Ovary (tissue), 9 donors: ENCODE results near the gene GBF1. TPM values are rescaled to one million over a fixed set of nuclear protein-coding genes. Genes with fewer than 3 reads are reported as not detected.

Experiments used
- DNase-seq, 5 donors: peaks; one replicate each; pipeline ENCODE4 v3.0.0-alpha.2; 2019 to 2020
- H3K27ac ChIP-seq, 2 donors: fragments of 200-600 bp; one replicate each; pipeline versions ENCODE4 v1.5.1 to v1.8.0; 2019 to 2022
- H3K27me3 ChIP-seq: fragments of 200-600 bp; one replicate; pipeline ENCODE4 v1.8.0; 2022
- H3K36me3 ChIP-seq: fragments of 200-600 bp; sonication (generic); one replicate; pipeline ENCODE4 v1.5.1; 2019
- H3K4me1 ChIP-seq: one replicate; pipeline ENCODE4 v1.8.1; 2013; ENCODE audit warnings: mild to moderate bottlenecking, moderate library complexity; ENCODE audit not compliant: insufficient read depth
- H3K4me3 ChIP-seq: fragments of 200-600 bp; sonication (generic); one replicate; pipeline ENCODE4 v1.5.1; 2017
- H3K9me3 ChIP-seq, 2 donors: fragments of 200-600 bp in 1 of 2; sonication (generic) in 1 of 2; one replicate each; pipeline versions ENCODE4 v1.5.1 to v1.8.1; 2013 to 2019; ENCODE audit warnings: mild to moderate bottlenecking in 1 of 2, moderate library complexity in 1 of 2
- EP300 ChIP-seq: sonication (generic); formaldehyde crosslinking; IDR thresholded peaks from one replicate; pipeline ENCODE4 v1.6.1; 2017; ENCODE audit warnings: antibody characterized with exemption
- POLR2A ChIP-seq: fragments of 450-650 bp; IDR thresholded peaks from one replicate; pipeline ENCODE4 v1.6.1; 2017; ENCODE audit warnings: antibody characterized with exemption, mild to moderate bottlenecking, moderate library complexity
- WGBS, 3 donors: extraction: QIAGEN DNeasy Blood & Tissue Kit in 1 of 3; methylation state at CpG; one replicate each; pipeline versions ENCODE4 v1.1.5 to v1.1.7; 2013 to 2017; 5-methylcytosine and 5-hydroxymethylcytosine counted together
- intact Hi-C, 4 donors: fragments of 100-400 bp; cut with DNase I; formaldehyde crosslinking; loops; one replicate each; pipeline versions ENCODE4 v1.11.0 to v1.15.1; 2022 to 2023
- polyA plus RNA-seq, 2 donors: library from polyadenylated mRNA; stranded (reverse); fragments of 200-250 nt in 1 of 2; fragments of 350-450 nt in 1 of 2; fragmentation: Illumina TruSeq in 1 of 2; extraction: RNeasy Lipid Tissue Mini Kit (QIAGEN cat#74804) in 1 of 2; gene quantifications; one replicate each; pipeline ENCODE4 v1.2.3, GENCODE V29; 2013 to 2014
- total RNA-seq, 7 donors: library from RNA; depleted of rRNA in 2 of 7; stranded (reverse); fragments of >200 nt in 2 of 7; fragmentation: NEBNext Ultra II Directional in 3 of 7; extraction: Animal tissue kit (Norgen Biotek cat#: 25700) in 3 of 7; gene quantifications; one replicate each; pipeline versions ENCODE4 v1.1.0 to v1.2.4, GENCODE V29; 2016 to 2023
- TF ChIP-seq, protein P1 (sequence below), 3 donors: fragments of 450-650 bp in 2 of 3; fragments of 200-600 bp in 1 of 3; IDR thresholded peaks; one replicate each; pipeline versions ENCODE4 v1.5.1 to v1.8.0; 2016 to 2022; ENCODE audit warnings: antibody characterized with exemption in 3 of 3, mild to moderate bottlenecking in 1 of 3
- donor health status: DM: no; HTN: no; CAD: no; lungs with moderate emphysema.
- donor health status: DM: no; HTN: no; CAD: no.
- donor health status: Bipolar disorder and iron deficiency.
- donor health status: DM: yes; HTN: yes; CAD: no.
- donor health status: DM: no; HTN: no; CAD: no.
- donor health status: DM: yes; HTN: yes; CAD: no.

Gene GBF1
- total and polyA plus RNA-seq, 9 donors = 13.2 to 43.2 (median 34.4) TPM

DNA sequence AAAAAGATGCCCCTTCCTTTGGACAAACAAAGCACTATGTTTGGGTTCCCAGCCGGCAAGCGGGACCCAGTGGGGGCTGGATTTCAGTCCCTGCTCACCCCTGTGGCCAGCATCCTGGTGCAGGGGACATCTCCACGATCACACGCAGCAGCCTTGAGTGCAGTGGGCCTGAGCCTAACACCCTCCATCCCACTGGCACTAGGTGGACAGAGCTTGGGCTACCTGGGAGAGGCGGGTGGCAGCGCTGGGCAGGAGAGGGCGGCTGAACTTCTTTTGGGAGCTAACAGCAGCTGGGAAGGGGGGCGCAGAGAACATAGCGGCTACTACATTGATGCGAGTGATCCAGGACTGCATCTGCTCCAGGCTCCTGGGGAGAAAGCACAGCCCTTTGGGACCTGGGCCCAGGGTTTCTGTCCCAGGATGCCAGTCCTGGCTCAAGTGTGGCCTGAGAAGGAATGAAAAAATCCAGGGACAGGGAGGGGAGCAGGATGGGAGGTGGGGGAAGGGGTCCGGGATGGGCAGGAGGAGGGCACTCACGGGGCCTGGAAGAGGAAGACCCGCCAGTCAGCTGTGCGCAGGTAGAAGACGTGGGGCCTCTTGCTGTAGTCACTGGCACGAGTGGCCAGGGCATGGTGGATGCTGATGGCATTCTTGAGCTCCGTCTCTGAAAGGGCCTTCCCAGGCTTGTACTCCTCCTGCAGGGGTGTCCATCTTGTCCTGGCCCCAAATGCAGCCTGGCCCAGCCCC lies 159.2 kb downstream of the GBF1 start:
- peaks cover 5% of the 10 kb centered on the region for H3K4me1 ChIP-seq
- peak in 1 of 5 donors; percentile 36 for DNase-seq
- H3K9me3 ChIP-seq = no peaks in the 10 kb centered on the region
- H3K27me3 ChIP-seq = no peaks in the 10 kb centered on the region
- no peak overlapping the region for H3K4me3 ChIP-seq
- TF ChIP-seq POLR2A = no peak
- TF ChIP-seq, protein P1, sequence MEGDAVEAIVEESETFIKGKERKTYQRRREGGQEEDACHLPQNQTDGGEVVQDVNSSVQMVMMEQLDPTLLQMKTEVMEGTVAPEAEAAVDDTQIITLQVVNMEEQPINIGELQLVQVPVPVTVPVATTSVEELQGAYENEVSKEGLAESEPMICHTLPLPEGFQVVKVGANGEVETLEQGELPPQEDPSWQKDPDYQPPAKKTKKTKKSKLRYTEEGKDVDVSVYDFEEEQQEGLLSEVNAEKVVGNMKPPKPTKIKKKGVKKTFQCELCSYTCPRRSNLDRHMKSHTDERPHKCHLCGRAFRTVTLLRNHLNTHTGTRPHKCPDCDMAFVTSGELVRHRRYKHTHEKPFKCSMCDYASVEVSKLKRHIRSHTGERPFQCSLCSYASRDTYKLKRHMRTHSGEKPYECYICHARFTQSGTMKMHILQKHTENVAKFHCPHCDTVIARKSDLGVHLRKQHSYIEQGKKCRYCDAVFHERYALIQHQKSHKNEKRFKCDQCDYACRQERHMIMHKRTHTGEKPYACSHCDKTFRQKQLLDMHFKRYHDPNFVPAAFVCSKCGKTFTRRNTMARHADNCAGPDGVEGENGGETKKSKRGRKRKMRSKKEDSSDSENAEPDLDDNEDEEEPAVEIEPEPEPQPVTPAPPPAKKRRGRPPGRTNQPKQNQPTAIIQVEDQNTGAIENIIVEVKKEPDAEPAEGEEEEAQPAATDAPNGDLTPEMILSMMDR (IDR thresholded peaks at IDR 0.05) = no peak
- TF ChIP-seq EP300 = no peak
- no peak overlapping the region for H3K27ac ChIP-seq
- intact Hi-C loops = loop anchor here in 1 of 4 donors (5.0 kb wide), 1 partner anchor 172 kb away; no protein-coding TSS in a partner anchor
- WGBS, 3 donors = 89 to 93% (median 91%) methylated on average over 17 of the region's 17 CpGs
- no peaks in the 10 kb centered on the region for H3K36me3 ChIP-seq

DNA sequence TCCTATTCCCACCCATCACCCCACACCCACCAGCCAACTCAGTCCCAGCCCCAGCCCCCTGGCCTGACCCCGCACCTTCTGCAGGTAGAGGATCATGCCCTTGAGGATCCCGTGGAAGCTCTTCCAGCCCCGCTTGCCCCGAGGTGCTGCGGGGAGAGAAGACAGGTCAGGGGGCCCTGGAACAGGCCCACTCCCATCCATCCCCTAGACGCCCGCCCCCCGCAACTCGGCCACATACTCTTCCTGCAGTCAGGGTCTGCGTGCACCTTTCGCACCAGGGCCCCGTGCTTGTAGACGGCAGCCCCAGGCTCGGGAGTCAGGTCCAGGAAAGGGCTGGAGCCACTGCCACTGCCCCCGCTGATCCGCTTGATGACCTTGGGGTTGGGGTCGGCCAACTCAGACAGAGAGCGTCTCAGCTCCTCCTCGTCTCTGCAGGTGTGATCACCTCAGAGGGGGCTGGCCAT lies 159.8 kb downstream of the GBF1 start:
- no peaks in the 10 kb centered on the region for H3K4me1 ChIP-seq
- intact Hi-C loops = no loop called here

DNA sequence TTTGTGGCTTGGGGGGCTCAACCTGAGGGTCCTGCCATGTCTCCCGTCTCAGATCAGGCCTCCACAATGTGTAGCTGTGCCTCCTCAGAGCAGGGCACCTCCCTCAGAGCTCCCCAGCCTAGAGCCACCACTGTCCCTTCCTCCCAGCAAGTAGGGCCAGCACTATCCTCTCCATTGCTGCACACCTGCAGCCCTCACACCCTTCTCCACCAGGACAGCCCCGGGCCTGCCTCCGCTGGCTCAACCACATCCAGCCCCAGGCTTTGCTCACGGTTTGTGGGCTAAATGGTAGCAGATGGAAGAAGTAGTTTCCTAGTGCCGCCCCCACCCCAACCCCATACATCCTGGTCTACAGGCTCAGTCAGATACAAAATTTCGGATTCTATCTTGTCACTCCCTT lies 160.3 kb downstream of the GBF1 start:
- intact Hi-C loops = no loop called here
- Histone ChIP-seq H3K27ac (no peak overlapping the region), H3K4me1 (no peaks in the 10 kb centered on the region), H3K9me3 (no peaks in the 10 kb centered on the region), H3K4me3 (no peak overlapping the region), H3K36me3 (no peaks in the 10 kb centered on the region), H3K27me3 (no peaks in the 10 kb centered on the region)
- WGBS, 3 donors = 75 to 84% (median 82%) methylated on average over 6 of the region's 6 CpGs
- TF ChIP-seq EP300 (no peak), POLR2A (no peak)
- TF ChIP-seq, protein P1 (IDR thresholded peaks at IDR 0.05) = no peak
- no peak for DNase-seq

More for the DNA sequence above, 159.8 kb downstream of the GBF1 start:
- peak in 1 of 5 donors; percentile 34 for DNase-seq
- no peak overlapping the region for H3K4me3 ChIP-seq
- H3K27ac ChIP-seq = no peak overlapping the region
- no peaks in the 10 kb centered on the region for H3K9me3 ChIP-seq
- 79 to 92% (median 81%) methylated on average over 19 of the region's 19 CpGs for WGBS, 3 donors
- no peaks in the 10 kb centered on the region for H3K27me3 ChIP-seq
- TF ChIP-seq POLR2A = no peak
- no peak for TF ChIP-seq EP300
- TF ChIP-seq, protein P1 (IDR thresholded peaks at IDR 0.05) = no peak
- H3K36me3 ChIP-seq = no peaks in the 10 kb centered on the region

DNA sequence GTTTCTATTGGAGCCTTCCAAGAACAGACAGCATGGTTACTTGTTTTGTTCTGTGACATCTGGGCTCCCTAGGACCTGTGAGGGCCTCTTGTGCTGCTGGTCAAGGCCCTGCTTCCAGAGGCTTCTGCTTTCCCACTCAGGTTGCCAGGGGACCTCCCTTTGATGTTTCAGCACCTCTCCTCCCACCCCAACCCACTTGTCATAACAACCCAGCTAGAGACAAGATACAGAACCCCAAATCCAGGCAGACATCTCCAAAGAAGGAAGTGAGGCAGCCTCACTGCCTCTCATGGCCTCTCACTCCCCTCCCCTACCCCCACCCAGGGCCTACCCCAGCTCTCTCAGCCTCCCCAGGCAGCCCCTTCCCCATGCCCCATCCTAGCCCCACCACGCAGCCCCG lies 161.5 kb downstream of the GBF1 start:
- H3K4me3 ChIP-seq = no peak overlapping the region
- H3K27ac ChIP-seq = no peak overlapping the region
- H3K9me3 ChIP-seq = no peaks in the 10 kb centered on the region
- no peaks in the 10 kb centered on the region for H3K36me3 ChIP-seq
- WGBS, 3 donors = 55 to 73% (median 62%) methylated on average over 2 of the region's 2 CpGs
- H3K27me3 ChIP-seq = no peaks in the 10 kb centered on the region
- TF ChIP-seq, protein P1 (IDR thresholded peaks at IDR 0.05) = no peak
- TF ChIP-seq EP300 (no peak), POLR2A (no peak)
- H3K4me1 ChIP-seq = peaks cover 5% of the 10 kb centered on the region
- intact Hi-C loops = no loop called here
- DNase-seq = peak in 1 of 5 donors; percentile 31
